Immature natural killer cell (primary cell): ENCODE data around the gene VSIG8. TPM values are rescaled to one million over a fixed set of nuclear protein-coding genes. Genes with fewer than 3 reads are reported as not detected.

Experiments
- polyA plus RNA-seq, 3 donors: library from polyadenylated mRNA; unstranded; fragments of 300-500 nt; fragmentation: Illumina TruSeq; gene quantifications; one replicate each; pipeline ENCODE4 v1.2.3, GENCODE V29; 2021

Gene VSIG8
- polyA plus RNA-seq, 3 donors from 2014 or later = not detected

Other genes starting within 250 kb of the VSIG8 start
- not detected for gene CRP, start 148.1 kb downstream of the VSIG8 start, polyA plus RNA-seq
- gene DUSP23, start 81.7 kb downstream of the VSIG8 start, polyA plus RNA-seq = 100 to 1,000 TPM; 120 to 160 (median 122) TPM
- gene FCRL6, start 60.3 kb downstream of the VSIG8 start, polyA plus RNA-seq = 100 to 1,000 TPM; 234 to 442 (median 407) TPM
- gene SLAMF8, start 35.8 kb downstream of the VSIG8 start, polyA plus RNA-seq = 10 to 100 TPM in 1 of 3 donors, 1 to 10 TPM in 2; 4.0 to 17.1 (median 6.9) TPM
- under 1 TPM in 1 of 3 donors, not detected in 2; 0.36 TPM for gene CFAP45, start 37.5 kb upstream of the VSIG8 start, polyA plus RNA-seq
- gene TAGLN2, start 62.9 kb upstream of the VSIG8 start, polyA plus RNA-seq = 1,000 to 10,000 TPM in 2 of 3 donors, 100 to 1,000 TPM in 1; 660 to 1,369 (median 1,251) TPM
- not detected for gene IGSF9, start 83.0 kb upstream of the VSIG8 start, polyA plus RNA-seq
- not detected for gene SLAMF9, start 91.6 kb upstream of the VSIG8 start, polyA plus RNA-seq
- gene PIGM, start 169.3 kb upstream of the VSIG8 start, polyA plus RNA-seq = 1 to 10 TPM; 2.1 to 3.3 (median 3.0) TPM
- not detected for gene KCNJ10, start 207.5 kb upstream of the VSIG8 start, polyA plus RNA-seq
- gene KCNJ9, start 218.9 kb upstream of the VSIG8 start, polyA plus RNA-seq = not detected
- 10 to 100 TPM; 29.1 to 57.4 (median 40.5) TPM for gene IGSF8, start 236.0 kb upstream of the VSIG8 start, polyA plus RNA-seq